ENCODE measurements around the gene ATP10B.

ATP10B gene

GRCh38 chr5:160837211-160837610 lies 14.8 kb downstream of the ATP10B start:
- Histone ChIP-seq H3K27ac (ENCODE audit: extremely low read depth, low read depth, low read length) (no peak overlapping the region), H3K9me3 (ENCODE audit: control insufficient read depth, insufficient read depth, low read depth, low read length) (no peaks in the 10 kb centered on the region), H3K36me3 (ENCODE audit: control insufficient read depth in 2 of 2, insufficient read depth in 1 of 2, low read length in 2 of 2) (no peaks in the 10 kb centered on the region), H3K4me3 (ENCODE audit: low read depth, low read length) (no peak overlapping the region), H3K4me1 (ENCODE audit: control insufficient read depth, insufficient read depth, low read length) (no peaks in the 10 kb centered on the region)
- CTCF ChIA-PET = no interaction called here
- TF ChIP-seq ZNF596 (tag by site-specific recombination; IDR thresholded peaks at IDR 0.05) = no peak
- TF ChIP-seq PRDM2 (tag by site-specific recombination; IDR thresholded peaks at IDR 0.05; ENCODE audit: borderline replicate concordance) = no peak
- no peak for TF ChIP-seq ZNF132 (tag by site-specific recombination; IDR thresholded peaks at IDR 0.05; ENCODE audit: borderline replicate concordance)
- no peak for TF ChIP-seq ZNF280C (tag by site-specific recombination; IDR thresholded peaks at IDR 0.05)
- TF ChIP-seq ZNF169 (tag by site-specific recombination; IDR thresholded peaks at IDR 0.05) = no peak
- no peak for TF ChIP-seq ZNF274 (IDR thresholded peaks at IDR 0.05; ENCODE audit: low read length)
- TF ChIP-seq ZNF274 (tag by site-specific recombination; IDR thresholded peaks at IDR 0.05; ENCODE audit: borderline replicate concordance) = no peak
- no peak for TF ChIP-seq YY2 (tag by site-specific recombination; IDR thresholded peaks at IDR 0.05)
- TF ChIP-seq ZNF544 (tag by site-specific recombination; IDR thresholded peaks at IDR 0.05) = no peak
- no peak for TF ChIP-seq ZNF548 (tag by site-specific recombination; IDR thresholded peaks at IDR 0.05)
- TF ChIP-seq ZNF571 (tag by site-specific recombination; IDR thresholded peaks at IDR 0.05) = no peak
- no peak for TF ChIP-seq ZBTB17 (tag by site-specific recombination; IDR thresholded peaks at IDR 0.05)
- no peak for TF ChIP-seq KLF17 (tag by site-specific recombination; IDR thresholded peaks at IDR 0.05)
- TF ChIP-seq PRDM6 (tag by site-specific recombination; IDR thresholded peaks at IDR 0.05) = no peak
- TF ChIP-seq ZNF16 (tag by site-specific recombination; IDR thresholded peaks at IDR 0.05; ENCODE audit: low read depth) = no peak
- no peak for TF ChIP-seq ZNF48 (tag by site-specific recombination; IDR thresholded peaks at IDR 0.05)
- no peak for TF ChIP-seq ZNF37A (tag by site-specific recombination; IDR thresholded peaks at IDR 0.05)
- no peak for TF ChIP-seq YY1 (tag by site-specific recombination; IDR thresholded peaks at IDR 0.05)
- TF ChIP-seq ZNF155 (tag by site-specific recombination; IDR thresholded peaks at IDR 0.05) = no peak
- POLR2A ChIA-PET = no interaction called here

Measured in HEK293 (cell line).